Measurements from ENCODE around the gene NR2C2. TPM values are rescaled to one million over a fixed set of nuclear protein-coding genes. Genes with fewer than 3 reads are reported as not detected.
A peak's percentile ranks its signal among the peaks of the same experiment; 100 is the strongest.

NR2C2 gene
- polyA plus RNA-seq, 1 experiment, result 17.9 TPM

DNA sequence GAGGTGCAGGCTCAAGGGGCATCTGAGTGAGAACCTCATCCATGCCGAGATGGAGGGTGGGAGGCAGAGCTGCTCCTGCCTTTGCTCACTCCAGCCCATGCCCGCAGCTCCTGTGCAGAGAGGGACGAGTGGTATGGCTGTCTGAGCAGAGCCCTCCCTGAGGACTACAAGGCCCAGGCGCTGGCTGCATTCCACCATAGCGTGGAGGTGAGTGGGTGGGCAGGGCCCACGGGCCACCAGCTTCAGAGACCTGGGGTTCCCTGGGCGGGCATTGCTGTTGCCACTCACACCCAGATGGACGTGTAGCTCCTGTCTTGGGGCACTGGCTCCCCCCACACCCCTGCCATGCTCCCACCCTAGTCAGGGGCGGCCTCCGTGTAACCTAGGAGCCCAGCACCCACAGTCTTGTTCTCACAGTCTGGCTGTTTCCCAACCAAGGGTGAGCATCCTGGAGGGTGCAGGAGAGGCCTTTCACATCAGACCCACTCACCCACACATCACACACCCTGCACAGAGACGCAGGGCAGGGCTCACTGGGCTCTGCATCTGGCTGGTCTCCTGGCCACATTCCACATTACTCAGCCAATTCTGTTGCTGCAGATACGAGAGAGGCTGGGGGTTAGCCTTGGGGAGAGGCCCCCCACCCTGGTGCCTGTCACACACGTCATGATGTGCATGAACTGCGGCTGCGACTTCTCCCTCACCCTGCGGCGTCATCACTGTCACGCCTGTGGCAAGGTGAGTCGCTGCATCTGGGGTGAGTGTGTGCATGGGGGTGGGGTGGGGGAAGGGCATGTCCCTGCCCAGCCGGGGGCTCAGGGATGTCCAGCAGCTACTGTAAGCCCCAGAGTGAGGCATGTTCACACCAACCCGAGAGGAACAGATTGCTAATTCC, 25.3 kb upstream of the NR2C2 start:
- Histone ChIP-seq H3K27me3 (ENCODE audit: control insufficient read depth, insufficient read depth, low read length) (no peaks in the 10 kb centered on the region; the same call in 1 of the 2 replicates), H3K4me3 (ENCODE audit: low read depth, low read length) (no peak overlapping the region), H3K36me3 (ENCODE audit: control insufficient read depth, insufficient read depth, low read length) (no peaks in the 10 kb centered on the region)
- POLR2A ChIA-PET, result no interaction called here
- TF ChIP-seq, protein P1, sequence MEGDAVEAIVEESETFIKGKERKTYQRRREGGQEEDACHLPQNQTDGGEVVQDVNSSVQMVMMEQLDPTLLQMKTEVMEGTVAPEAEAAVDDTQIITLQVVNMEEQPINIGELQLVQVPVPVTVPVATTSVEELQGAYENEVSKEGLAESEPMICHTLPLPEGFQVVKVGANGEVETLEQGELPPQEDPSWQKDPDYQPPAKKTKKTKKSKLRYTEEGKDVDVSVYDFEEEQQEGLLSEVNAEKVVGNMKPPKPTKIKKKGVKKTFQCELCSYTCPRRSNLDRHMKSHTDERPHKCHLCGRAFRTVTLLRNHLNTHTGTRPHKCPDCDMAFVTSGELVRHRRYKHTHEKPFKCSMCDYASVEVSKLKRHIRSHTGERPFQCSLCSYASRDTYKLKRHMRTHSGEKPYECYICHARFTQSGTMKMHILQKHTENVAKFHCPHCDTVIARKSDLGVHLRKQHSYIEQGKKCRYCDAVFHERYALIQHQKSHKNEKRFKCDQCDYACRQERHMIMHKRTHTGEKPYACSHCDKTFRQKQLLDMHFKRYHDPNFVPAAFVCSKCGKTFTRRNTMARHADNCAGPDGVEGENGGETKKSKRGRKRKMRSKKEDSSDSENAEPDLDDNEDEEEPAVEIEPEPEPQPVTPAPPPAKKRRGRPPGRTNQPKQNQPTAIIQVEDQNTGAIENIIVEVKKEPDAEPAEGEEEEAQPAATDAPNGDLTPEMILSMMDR (IDR thresholded peaks at IDR 0.05; ENCODE audit: insufficient read depth, low read depth, low read length), result no peak
- CTCF ChIA-PET, result interaction anchor here (0.5 to 2.5 kb wide), 36 partner anchors 11 to 1269 kb away, joined by 3 to 19 read pairs (median 5); partner anchors contain the start of gene NR2C2
- DNase-seq (ENCODE audit: low read depth), result no peak

DNA sequence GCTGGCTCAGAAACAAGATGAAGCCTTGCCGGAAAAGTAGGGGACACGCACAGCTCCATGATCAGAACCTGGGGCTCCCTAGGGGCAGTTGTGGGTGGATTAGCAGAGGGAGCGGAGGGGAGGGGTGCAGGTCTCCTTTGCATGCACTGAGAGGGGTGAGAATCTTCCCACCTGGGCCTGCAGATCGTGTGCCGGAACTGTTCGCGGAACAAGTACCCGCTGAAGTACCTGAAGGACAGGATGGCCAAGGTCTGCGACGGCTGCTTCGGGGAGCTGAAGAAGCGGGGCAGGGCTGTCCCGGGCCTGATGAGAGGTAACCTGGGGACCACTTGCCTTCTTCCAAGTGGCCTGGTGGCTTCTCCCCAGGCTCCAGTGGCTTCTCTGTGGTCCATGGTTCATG, 24.5 kb upstream of the NR2C2 start:
- Histone ChIP-seq H3K27me3 (ENCODE audit: control insufficient read depth, insufficient read depth, low read length) (no peaks in the 10 kb centered on the region; the same call in 1 of the 2 replicates), H3K36me3 (ENCODE audit: control insufficient read depth, insufficient read depth, low read length) (no peaks in the 10 kb centered on the region), H3K4me3 (ENCODE audit: low read depth, low read length) (no peak overlapping the region)
- POLR2A ChIA-PET, result no interaction called here
- TF ChIP-seq, protein P1 (IDR thresholded peaks at IDR 0.05; ENCODE audit: insufficient read depth, low read depth, low read length), result no peak
- DNase-seq (ENCODE audit: low read depth), result no peak
- CTCF ChIA-PET, result interaction anchor here (0.8 to 2.5 kb wide), 7 partner anchors 186 to 1269 kb away, joined by 3 to 6 read pairs (median 5); no protein-coding TSS in a partner anchor

GRCh38 chr3:14923476-14923875, 23.9 kb upstream of the NR2C2 start:
- H3K4me3 ChIP-seq (ENCODE audit: low read depth, low read length), result no peak overlapping the region
- ChIA-PET POLR2A (no interaction called here), CTCF (interaction anchor here (0.5 to 1.5 kb wide), 9 partner anchors 142 to 1269 kb away, joined by 3 to 5 read pairs (median 4); partner anchors contain the start of gene MRPS25)
- H3K27me3 ChIP-seq (ENCODE audit: control insufficient read depth, insufficient read depth, low read length), result no peaks in the 10 kb centered on the region; the same call in 1 of the 2 replicates
- TF ChIP-seq, protein P1 (IDR thresholded peaks at IDR 0.05; ENCODE audit: insufficient read depth, low read depth, low read length), result no peak
- no peaks in the 10 kb centered on the region for H3K36me3 ChIP-seq (ENCODE audit: control insufficient read depth, insufficient read depth, low read length)
- DNase-seq (ENCODE audit: low read depth), result no peak

- TF ChIP-seq, protein P1 (IDR thresholded peaks at IDR 0.05; ENCODE audit: insufficient read depth, low read depth, low read length), result peak; percentile 79
- Histone ChIP-seq H3K4me3 (ENCODE audit: low read depth, low read length) (no peak overlapping the region), H3K27me3 (ENCODE audit: control insufficient read depth, insufficient read depth, low read length) (no peaks in the 10 kb centered on the region), H3K36me3 (ENCODE audit: control insufficient read depth, insufficient read depth, low read length) (no peaks in the 10 kb centered on the region)
- no peak for DNase-seq (ENCODE audit: low read depth)
- POLR2A ChIA-PET, result no interaction called here
- CTCF ChIA-PET, result interaction anchor here (1.0 to 2.7 kb wide), 23 partner anchors 10 to 1274 kb away, joined by 3 to 12 read pairs (median 4); partner anchors contain the start of genes CAPN7, MRPS25, NR2C2 and RBSN
These were observed 21.4 kb upstream of the NR2C2 start for GRCh38 chr3:14925729-14926591.
